Measurements from ENCODE around the gene SLC47A1.

The SLC47A1 gene

GRCh38 chr17:19541445-19541844 lies 7.8 kb downstream of the SLC47A1 start:
- H3K36me3 ChIP-seq (replicated peaks): no peaks in the 10 kb centered on the region
- no peak for DNase-seq
- TF ChIP-seq, protein P1, sequence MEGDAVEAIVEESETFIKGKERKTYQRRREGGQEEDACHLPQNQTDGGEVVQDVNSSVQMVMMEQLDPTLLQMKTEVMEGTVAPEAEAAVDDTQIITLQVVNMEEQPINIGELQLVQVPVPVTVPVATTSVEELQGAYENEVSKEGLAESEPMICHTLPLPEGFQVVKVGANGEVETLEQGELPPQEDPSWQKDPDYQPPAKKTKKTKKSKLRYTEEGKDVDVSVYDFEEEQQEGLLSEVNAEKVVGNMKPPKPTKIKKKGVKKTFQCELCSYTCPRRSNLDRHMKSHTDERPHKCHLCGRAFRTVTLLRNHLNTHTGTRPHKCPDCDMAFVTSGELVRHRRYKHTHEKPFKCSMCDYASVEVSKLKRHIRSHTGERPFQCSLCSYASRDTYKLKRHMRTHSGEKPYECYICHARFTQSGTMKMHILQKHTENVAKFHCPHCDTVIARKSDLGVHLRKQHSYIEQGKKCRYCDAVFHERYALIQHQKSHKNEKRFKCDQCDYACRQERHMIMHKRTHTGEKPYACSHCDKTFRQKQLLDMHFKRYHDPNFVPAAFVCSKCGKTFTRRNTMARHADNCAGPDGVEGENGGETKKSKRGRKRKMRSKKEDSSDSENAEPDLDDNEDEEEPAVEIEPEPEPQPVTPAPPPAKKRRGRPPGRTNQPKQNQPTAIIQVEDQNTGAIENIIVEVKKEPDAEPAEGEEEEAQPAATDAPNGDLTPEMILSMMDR (IDR thresholded peaks at IDR 0.05; ENCODE audit: low read depth, low read length, missing control alignments): no peak
- H3K27me3 ChIP-seq (replicated peaks): no peaks in the 10 kb centered on the region
- in situ Hi-C loops (cut with HindIII; ENCODE audit: low pct_ligation_motif_present, low sequenced_read_pairs): no loop called here
- H3K27ac ChIP-seq: no peak overlapping the region
- no peak overlapping the region for H3K4me3 ChIP-seq (ENCODE audit: low read depth, low read length)

GRCh38 chr17:19542247-19542646 lies 8.6 kb downstream of the SLC47A1 start:
- Histone ChIP-seq H3K27me3 (replicated peaks) (no peaks in the 10 kb centered on the region), H3K27ac (no peak overlapping the region), H3K4me3 (ENCODE audit: low read depth, low read length) (no peak overlapping the region), H3K36me3 (replicated peaks) (no peaks in the 10 kb centered on the region)
- DNase-seq: no peak
- TF ChIP-seq, protein P1 (IDR thresholded peaks at IDR 0.05; ENCODE audit: low read depth, low read length, missing control alignments): no peak
- in situ Hi-C loops (cut with HindIII; ENCODE audit: low pct_ligation_motif_present, low sequenced_read_pairs): no loop called here

DNA sequence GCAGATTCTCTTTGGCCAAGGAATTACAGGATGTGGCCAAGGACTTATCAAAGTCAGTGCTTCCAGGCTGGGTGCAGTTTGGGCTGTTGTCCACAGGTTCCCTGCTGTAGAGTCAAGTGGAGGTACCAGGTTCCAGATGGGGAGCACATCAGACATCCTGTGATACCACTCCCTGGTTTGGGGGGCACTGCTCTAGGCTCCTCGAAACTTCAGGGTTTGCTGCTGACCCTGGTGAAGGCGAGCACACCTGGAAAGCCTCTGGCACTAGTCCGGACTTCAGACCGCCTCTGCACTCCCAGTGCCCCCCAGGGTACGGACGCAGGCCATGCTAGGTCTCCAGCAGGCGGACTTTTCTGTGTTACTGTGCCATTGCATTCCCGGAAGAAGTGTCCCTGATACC lies 10.7 kb downstream of the SLC47A1 start:
- TF ChIP-seq, protein P1 (IDR thresholded peaks at IDR 0.05; ENCODE audit: low read depth, low read length, missing control alignments): no peak
- H3K27me3 ChIP-seq (replicated peaks): no peaks in the 10 kb centered on the region
- in situ Hi-C loops (cut with HindIII; ENCODE audit: low pct_ligation_motif_present, low sequenced_read_pairs): no loop called here
- no peak overlapping the region for H3K27ac ChIP-seq
- no peaks in the 10 kb centered on the region for H3K36me3 ChIP-seq (replicated peaks)
- DNase-seq: no peak
- no peak overlapping the region for H3K4me3 ChIP-seq (ENCODE audit: low read depth, low read length)

GRCh38 chr17:19546289-19547065 lies 12.8 kb downstream of the SLC47A1 start:
- no peak overlapping the region for H3K27ac ChIP-seq
- no peaks in the 10 kb centered on the region for H3K27me3 ChIP-seq (replicated peaks)
- DNase-seq: no peak
- in situ Hi-C loops (cut with HindIII; ENCODE audit: low pct_ligation_motif_present, low sequenced_read_pairs): no loop called here
- TF ChIP-seq, protein P1 (IDR thresholded peaks at IDR 0.05; ENCODE audit: low read depth, low read length, missing control alignments): peak; percentile 16
- no peaks in the 10 kb centered on the region for H3K36me3 ChIP-seq (replicated peaks)
- H3K4me3 ChIP-seq (ENCODE audit: low read depth, low read length): no peak overlapping the region

- H3K4me3 ChIP-seq (ENCODE audit: low read depth, low read length): no peak overlapping the region
- H3K36me3 ChIP-seq (replicated peaks): no peaks in the 10 kb centered on the region
- no peak overlapping the region for H3K27ac ChIP-seq
- TF ChIP-seq, protein P1 (IDR thresholded peaks at IDR 0.05; ENCODE audit: low read depth, low read length, missing control alignments): no peak
- no peak for DNase-seq
- in situ Hi-C loops (cut with HindIII; ENCODE audit: low pct_ligation_motif_present, low sequenced_read_pairs): no loop called here
- no peaks in the 10 kb centered on the region for H3K27me3 ChIP-seq (replicated peaks)
Observed at GRCh38 chr17:19549746-19550623, 16.3 kb downstream of the SLC47A1 start.

Measured in brain microvascular endothelial cell (primary cell).